ENCODE measurements around the gene GH2. TPM values are rescaled to one million over a fixed set of nuclear protein-coding genes. Genes with fewer than 3 reads are reported as not detected.

The GH2 gene
- total RNA-seq, 1 donor, result not detected

DNA sequence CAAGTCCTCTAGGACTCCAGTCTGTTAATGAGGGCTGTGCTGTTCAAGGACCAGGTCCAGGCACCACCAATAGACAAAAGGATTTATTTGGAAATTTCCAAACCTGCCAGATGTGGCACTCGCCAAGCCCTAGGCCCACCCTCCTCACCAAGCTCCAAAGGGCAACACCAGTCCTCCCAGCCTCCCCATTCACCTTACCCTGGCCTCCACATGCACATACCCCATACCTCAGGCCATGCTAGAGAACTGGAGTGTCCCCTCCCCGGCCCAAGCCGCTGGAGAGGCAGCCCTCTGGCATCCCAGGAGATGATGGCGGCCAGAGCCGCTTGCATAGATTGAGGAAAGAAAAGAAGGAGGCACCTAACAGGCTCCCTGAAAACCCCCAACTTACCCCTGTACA is 49.7 kb downstream of the GH2 start:
- Histone ChIP-seq H3K4me1 (ENCODE audit: insufficient read depth, low read length) (peaks cover 44% of the 10 kb centered on the region), H3K4me3 (ENCODE audit: low read length) (no peak overlapping the region)

DNA sequence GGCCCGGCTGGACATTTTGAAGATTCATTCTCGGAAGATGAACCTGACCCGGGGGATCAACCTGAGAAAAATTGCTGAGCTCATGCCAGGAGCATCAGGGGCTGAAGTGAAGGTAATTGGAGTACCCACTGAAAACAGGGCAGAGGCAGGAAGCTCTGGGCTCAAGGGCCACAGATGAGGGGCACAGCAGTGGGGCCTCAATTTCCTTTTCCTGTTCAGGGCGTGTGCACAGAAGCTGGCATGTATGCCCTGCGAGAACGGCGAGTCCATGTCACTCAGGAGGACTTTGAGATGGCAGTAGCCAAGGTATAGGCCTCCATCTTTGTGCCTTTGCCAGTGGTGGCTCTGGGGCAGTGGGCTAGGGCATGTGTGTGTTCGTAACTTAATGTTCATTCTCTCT is 50.2 kb downstream of the GH2 start:
- Histone ChIP-seq H3K27me3 (ENCODE audit: insufficient read depth, low read length) (no peaks in the 10 kb centered on the region), H3K4me1 (ENCODE audit: insufficient read depth, low read length) (peaks cover 45% of the 10 kb centered on the region), H3K4me3 (ENCODE audit: low read length) (no peak overlapping the region), H3K9me3 (ENCODE audit: low read depth, low read length) (no peaks in the 10 kb centered on the region)

More for the DNA sequence above, 49.7 kb downstream of the GH2 start:
- H3K9me3 ChIP-seq (ENCODE audit: low read depth, low read length), result no peaks in the 10 kb centered on the region
- H3K27me3 ChIP-seq (ENCODE audit: insufficient read depth, low read length), result no peaks in the 10 kb centered on the region

DNA sequence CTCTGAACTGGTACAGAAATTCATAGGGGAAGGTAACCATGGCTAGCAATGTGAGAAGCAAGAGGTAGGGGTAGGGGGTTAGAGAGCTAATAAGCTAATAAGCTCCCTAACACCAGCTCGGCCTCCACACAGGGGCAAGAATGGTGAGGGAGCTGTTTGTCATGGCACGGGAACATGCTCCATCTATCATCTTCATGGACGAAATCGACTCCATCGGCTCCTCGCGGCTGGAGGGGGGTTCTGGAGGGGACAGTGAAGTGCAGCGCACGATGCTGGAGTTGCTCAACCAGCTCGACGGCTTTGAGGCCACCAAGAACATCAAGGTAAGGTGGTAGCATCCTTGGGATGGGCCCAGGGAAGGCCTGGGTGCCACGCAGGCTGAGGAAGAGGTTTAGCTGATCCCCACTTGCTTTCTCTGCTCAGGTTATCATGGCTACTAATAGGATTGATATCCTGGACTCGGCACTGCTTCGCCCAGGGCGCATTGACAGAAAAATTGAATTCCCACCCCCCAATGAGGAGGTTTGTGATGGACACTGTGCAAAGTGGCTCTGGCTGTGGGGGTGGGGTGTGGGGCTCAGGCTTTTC is 50.7 kb downstream of the GH2 start:
- peaks cover 50% of the 10 kb centered on the region for H3K4me1 ChIP-seq (ENCODE audit: insufficient read depth, low read length)
- H3K27me3 ChIP-seq (ENCODE audit: insufficient read depth, low read length), result no peaks in the 10 kb centered on the region
- H3K4me3 ChIP-seq (ENCODE audit: low read length), result no peak overlapping the region
- no peaks in the 10 kb centered on the region for H3K9me3 ChIP-seq (ENCODE audit: low read depth, low read length)

DNA sequence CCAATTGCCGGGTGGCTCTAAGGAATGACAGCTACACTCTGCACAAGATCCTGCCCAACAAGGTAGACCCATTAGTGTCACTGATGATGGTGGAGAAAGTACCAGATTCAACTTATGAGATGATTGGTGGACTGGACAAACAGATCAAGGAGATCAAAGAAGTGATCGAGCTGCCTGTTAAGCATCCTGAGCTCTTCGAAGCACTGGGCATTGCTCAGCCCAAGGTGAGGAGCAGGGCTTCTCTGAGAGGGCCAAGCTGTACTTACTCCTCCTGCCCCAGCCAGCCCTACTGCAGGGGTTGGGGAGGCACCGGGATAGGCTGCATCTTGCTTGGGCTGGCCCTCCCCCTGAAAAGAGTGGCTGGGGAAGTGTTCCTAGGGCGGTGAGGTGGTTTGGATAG is 51.5 kb downstream of the GH2 start:
- H3K4me3 ChIP-seq (ENCODE audit: low read length), result no peak overlapping the region
- no peaks in the 10 kb centered on the region for H3K9me3 ChIP-seq (ENCODE audit: low read depth, low read length)
- H3K4me1 ChIP-seq (ENCODE audit: insufficient read depth, low read length), result peaks cover 56% of the 10 kb centered on the region
- H3K27me3 ChIP-seq (ENCODE audit: insufficient read depth, low read length), result no peaks in the 10 kb centered on the region

Other genes with a start within 250 kb of the GH2 start
- gene LIMD2, start 181.8 kb downstream of the GH2 start, total RNA-seq, result 274 TPM
- gene STRADA, start 140.1 kb downstream of the GH2 start, total RNA-seq, result 37.7 TPM
- gene CCDC47, start 108.3 kb downstream of the GH2 start, total RNA-seq, result 38.9 TPM
- 112 TPM for gene DDX42, start 107.8 kb downstream of the GH2 start, total RNA-seq
- 15.3 TPM for gene PSMC5, start 54.5 kb downstream of the GH2 start, total RNA-seq
- 13.2 TPM for gene FTSJ3, start 54.3 kb downstream of the GH2 start, total RNA-seq
- 56.0 TPM for gene SMARCD2, start 39.3 kb downstream of the GH2 start, total RNA-seq
- gene CSH2, start 8.3 kb downstream of the GH2 start, total RNA-seq, result 0.10 TPM
- not detected for gene CSH1, start 14.6 kb upstream of the GH2 start, total RNA-seq
- not detected for gene CSHL1, start 29.3 kb upstream of the GH2 start, total RNA-seq
- gene GH1, start 36.9 kb upstream of the GH2 start, total RNA-seq, result not detected
- gene CD79B, start 50.4 kb upstream of the GH2 start, total RNA-seq, result 26.0 TPM
- under 0.01 TPM for gene SCN4A, start 91.0 kb upstream of the GH2 start, total RNA-seq
- 0.21 TPM for gene PRR29, start 116.4 kb upstream of the GH2 start, total RNA-seq
- 40.1 TPM for gene ICAM2, start 138.7 kb upstream of the GH2 start, total RNA-seq
- 62.8 TPM for gene ERN1, start 248.2 kb upstream of the GH2 start, total RNA-seq